Measurements from ENCODE around the gene MUC5B. TPM values are rescaled to one million over a fixed set of nuclear protein-coding genes. Genes with fewer than 3 reads are reported as not detected.

The MUC5B gene
- total RNA-seq, 1 experiment from 2014 or later, result 1.6 TPM

- TF ChIP-seq ZMAT4 (CRISPR knock-in tag; IDR thresholded peaks at IDR 0.05), result no peak
- TF ChIP-seq NR3C1 (CRISPR knock-in tag; conservative IDR thresholded peaks at IDR 0.05; ENCODE audit: low read depth), result no peak
- no peak for TF ChIP-seq ATF2 (CRISPR knock-in tag; IDR thresholded peaks at IDR 0.05; ENCODE audit: borderline replicate concordance, low read depth)
- TF ChIP-seq OVOL2 (CRISPR knock-in tag; IDR thresholded peaks at IDR 0.05; ENCODE audit: borderline replicate concordance), result no peak
- no peak for TF ChIP-seq KAT7 (CRISPR knock-in tag; IDR thresholded peaks at IDR 0.05; ENCODE audit: borderline replicate concordance)
Measured at GRCh38 chr11:1297011-1297575, 74.2 kb downstream of the MUC5B start (continued).

- H3K36me3 Mint-ChIP-seq, result peaks cover 2% of the 10 kb centered on the region; the same call in 1 of the 2 replicates
- peaks cover 19% of the 10 kb centered on the region for H3K4me1 Mint-ChIP-seq
- ChIA-PET POLR2A (no interaction called here), CTCF (no interaction called here)
- H3K4me3 Mint-ChIP-seq, result no peak overlapping the region
- H3K27ac Mint-ChIP-seq, result no peak overlapping the region
- TF ChIP-seq HMGXB4 (CRISPR knock-in tag; IDR thresholded peaks at IDR 0.05) (no peak), ZBTB43 (CRISPR knock-in tag; IDR thresholded peaks at IDR 0.05) (no peak), E2F4 (CRISPR knock-in tag; IDR thresholded peaks at IDR 0.05; ENCODE audit: borderline replicate concordance, low read depth) (no peak), RELA (CRISPR knock-in tag; IDR thresholded peaks at IDR 0.05; ENCODE audit: borderline replicate concordance) (no peak), SMAD4 (CRISPR knock-in tag; IDR thresholded peaks at IDR 0.05) (no peak), CBFB (CRISPR knock-in tag; IDR thresholded peaks at IDR 0.05; ENCODE audit: low read depth) (no peak), ZNF219 (CRISPR knock-in tag; IDR thresholded peaks at IDR 0.05; ENCODE audit: borderline replicate concordance) (no peak), PRRX2 (CRISPR knock-in tag; IDR thresholded peaks at IDR 0.05) (no peak)
- DNase-seq (ENCODE audit: low spot score) (no peak), ATAC-seq (no peak)
- no peaks in the 10 kb centered on the region for H3K27me3 Mint-ChIP-seq (ENCODE audit: low read depth)
- no peaks in the 10 kb centered on the region for H3K9me3 Mint-ChIP-seq
Measured at GRCh38 chr11:1297576-1298473, 75.0 kb downstream of the MUC5B start.

GRCh38 chr11:1298695-1299492 is 76.0 kb downstream of the MUC5B start:
- peaks cover 2% of the 10 kb centered on the region; the same call in 1 of the 2 replicates for H3K36me3 Mint-ChIP-seq
- ChIA-PET CTCF (no interaction called here), POLR2A (no interaction called here)
- TF ChIP-seq NFYB (CRISPR knock-in tag; conservative IDR thresholded peaks at IDR 0.05; ENCODE audit: low read depth), result no peak
- peak; percentile 90 for TF ChIP-seq GABPB1 (CRISPR knock-in tag; IDR thresholded peaks at IDR 0.05)
- ATAC-seq (peak; percentile 57; the same call in 1 of the 2 replicates), DNase-seq (ENCODE audit: low spot score) (no peak)
- no peak overlapping the region; the same call in 1 of the 2 replicates for H3K27ac Mint-ChIP-seq
- no peaks in the 10 kb centered on the region for H3K27me3 Mint-ChIP-seq (ENCODE audit: low read depth)
- H3K9me3 Mint-ChIP-seq, result no peaks in the 10 kb centered on the region
- peaks cover 22% of the 10 kb centered on the region for H3K4me1 Mint-ChIP-seq
- H3K4me3 Mint-ChIP-seq, result no peak overlapping the region

All from WTC11 (cell line).